HG03280 (cell line): ENCODE data around the gene TPMT.
"Not testable (repeated sequence)": the region's sequence is repeated elsewhere in the genome, so short reads cannot be mapped to it uniquely, and the experiment has no call there.

Experiments
- ATAC-seq: cut with Tn5 transposase; IDR thresholded peaks from one replicate; pipeline ENCODE4 v1.9.1; 2021; ENCODE audit warnings: mild to moderate bottlenecking, moderate library complexity; ENCODE audit not compliant: unreplicated experiment

TPMT gene

DNA sequence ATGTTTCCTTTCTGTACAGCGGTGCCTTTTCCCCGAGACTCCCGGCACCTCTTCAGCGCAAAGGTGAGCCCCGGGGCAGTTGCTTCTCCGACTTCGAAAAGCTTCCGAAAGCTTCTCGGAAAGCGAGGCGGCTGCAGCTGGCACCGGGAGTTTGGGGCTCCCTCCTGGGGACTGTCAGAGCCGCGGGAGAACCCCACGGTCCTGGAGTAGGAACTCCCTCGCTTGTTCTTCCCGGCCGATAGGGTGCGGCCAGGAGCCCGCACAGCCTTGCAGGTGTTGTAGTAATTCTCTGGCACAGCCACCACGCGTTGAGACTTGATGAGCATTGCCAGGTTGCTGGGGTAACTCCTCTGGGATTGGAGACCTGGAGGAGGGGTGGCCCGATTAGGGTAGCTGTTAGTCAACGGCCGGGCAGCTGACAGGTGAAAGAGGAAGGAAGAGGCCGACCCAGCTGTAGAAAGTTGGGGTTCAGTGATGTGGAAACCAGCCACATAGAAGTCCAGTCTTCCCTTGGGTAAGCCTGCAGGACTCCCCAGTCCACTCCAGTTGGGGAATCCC lies 1.1 kb upstream of the TPMT start:
- ATAC-seq, result peak; percentile 16

DNA sequence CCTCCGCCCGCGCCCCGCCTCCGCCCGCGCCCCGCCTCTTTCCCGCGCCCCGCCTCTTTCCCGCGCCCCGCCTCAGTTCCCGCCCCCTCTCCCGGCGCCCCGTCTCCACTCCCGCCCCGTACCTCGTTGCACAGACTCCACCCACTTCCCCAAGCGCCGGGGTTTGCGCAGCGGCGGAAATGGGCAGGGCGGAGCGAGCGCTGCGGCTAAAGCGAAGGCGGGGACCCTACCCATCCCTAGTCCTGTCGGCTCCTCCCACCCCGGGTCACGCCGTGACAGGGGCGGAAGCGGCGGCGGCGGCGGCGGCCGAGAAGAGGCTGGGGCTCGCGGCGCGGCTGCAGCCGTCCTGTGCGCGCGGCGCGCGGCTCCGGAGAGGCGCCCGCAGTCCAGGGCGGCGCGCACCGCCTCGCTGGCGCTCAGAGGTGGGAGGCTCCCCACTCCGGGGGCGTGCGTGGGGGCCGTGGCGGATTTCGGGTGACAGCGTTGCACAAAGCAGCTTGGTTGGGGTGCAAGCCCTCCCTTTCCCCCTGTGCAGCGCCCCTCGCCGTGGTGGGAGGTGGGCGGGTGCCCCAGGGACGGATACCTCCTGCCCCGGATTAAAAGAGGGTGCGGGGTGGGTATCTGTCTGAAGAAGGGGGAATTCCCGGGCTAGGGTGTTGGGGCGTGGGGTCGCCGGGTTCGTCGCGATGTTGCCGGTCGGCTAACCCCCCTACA lies 430 bp upstream of the TPMT start, which contains the start of gene KDM1B:
Gene KDM1B, plus strand, starts transcription at position 273 of the 714 bp plus-strand sequence. CDS start 4,474 bp downstream, outside the sequence.
- ATAC-seq, result peak; percentile 94

DNA sequence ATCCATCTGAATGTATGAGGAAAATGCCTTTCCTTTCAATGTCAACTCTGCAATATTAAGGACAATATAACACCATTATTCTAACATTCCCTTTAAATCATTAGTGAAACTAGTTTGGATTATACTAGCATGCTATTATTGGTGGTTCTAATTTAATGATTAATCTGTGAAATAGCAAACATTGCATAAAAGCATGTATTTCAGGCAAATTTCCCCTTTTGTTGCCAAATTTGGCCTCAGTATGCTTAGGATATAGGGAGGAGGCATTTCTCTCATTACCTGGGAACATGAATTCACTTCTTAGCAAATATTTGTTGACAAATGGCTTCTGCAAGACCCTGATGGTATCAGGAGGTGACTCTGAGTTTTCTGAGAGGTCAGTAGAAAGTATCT lies 1.6 kb downstream of the TPMT start:
- no peak for ATAC-seq

GRCh38 chr6:18151801-18152200 lies 3.1 kb downstream of the TPMT start:
- ATAC-seq, result no peak

- not testable (repeated sequence) for ATAC-seq
Observed at GRCh38 chr6:18151391-18151790, 3.5 kb downstream of the TPMT start.

- ATAC-seq, result no peak
Observed at GRCh38 chr6:18148304-18149025, 6.4 kb downstream of the TPMT start.

DNA sequence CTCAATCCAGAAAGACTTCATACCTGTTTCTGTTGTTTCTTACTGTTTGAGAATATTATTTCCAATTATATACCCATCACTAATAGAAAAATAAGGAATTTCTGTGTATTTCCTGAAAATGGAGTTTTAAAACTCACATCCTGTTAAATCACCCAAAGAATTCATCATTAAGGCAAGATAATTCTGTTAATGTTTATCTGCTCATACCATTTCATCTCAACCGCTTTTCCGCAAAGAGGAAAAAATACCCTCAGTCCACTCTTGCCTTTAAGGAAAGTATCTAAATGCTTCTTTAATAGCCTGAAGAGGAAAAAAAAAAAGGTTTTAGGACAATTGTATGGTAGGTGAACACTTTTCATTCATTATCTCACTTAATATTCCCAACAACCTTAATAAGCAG lies 7.3 kb downstream of the TPMT start:
- ATAC-seq, result no peak

DNA sequence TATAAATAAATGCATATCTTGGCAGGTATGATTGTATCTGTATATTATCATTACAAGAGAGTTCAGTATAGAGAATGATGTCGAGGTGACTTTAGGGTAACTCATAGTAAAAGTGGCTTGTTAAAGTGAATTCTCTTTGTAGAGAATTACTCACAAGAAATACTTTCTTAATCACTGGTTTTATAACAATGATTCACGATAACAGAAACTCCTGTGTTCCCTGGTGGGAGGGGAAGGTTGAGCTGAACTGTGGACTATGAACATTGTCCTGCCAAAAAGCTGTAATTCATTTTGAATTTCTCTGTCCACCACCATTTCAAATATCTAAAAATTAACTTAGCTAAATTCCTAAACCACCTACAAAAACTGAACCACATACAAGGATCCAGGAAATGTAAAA lies 7.7 kb downstream of the TPMT start:
- no peak for ATAC-seq

DNA sequence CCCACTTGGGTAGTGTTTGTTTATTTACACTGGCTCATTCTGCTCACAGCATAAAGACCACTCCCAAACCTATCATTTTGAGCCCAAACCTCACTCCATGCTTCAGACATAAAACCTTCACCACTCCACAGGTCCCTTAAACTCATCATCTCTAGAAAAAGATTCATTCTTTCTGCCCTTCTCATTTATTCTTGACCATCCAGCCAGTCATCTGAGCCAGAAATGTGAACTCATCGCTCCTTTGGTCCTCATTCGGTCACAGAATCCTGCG lies 12.4 kb downstream of the TPMT start:
- ATAC-seq, result no peak

DNA sequence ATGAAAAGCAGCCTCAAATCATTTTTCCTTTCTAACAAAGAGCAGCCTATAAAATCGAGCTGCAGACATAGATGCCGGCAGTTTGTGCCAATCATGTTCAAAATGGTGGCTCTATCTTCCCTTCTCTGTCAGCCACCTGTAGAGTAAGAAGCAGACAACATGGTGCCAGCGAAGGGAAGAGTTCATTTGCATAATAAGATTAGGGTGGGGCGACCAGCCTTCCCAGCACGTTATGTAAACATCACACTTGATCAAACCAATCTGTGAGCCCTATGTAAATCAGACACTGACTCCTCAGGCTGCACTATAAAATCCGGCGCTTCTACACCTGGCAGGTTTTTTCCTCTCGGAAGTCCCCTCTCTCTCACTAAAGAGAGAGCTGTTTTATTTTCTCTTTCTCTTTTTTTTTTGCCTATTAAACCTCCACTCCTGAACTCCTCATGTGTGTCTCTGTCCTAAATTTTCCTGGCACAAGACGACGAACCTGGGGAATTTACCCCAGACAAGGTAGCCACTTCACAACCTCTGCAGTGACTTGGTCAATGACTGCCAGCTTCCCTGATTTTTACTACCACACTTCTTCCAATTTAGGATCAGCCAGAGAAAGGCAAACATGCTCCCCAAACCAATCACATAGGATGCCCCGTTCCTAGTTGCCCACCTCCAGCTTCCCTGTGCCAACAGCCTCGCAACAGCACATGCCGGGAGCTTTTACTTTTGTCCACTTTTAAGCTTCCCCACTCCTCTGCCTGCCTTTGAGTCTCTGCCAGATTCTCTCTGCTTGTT lies 12.9 kb downstream of the TPMT start:
- no peak for ATAC-seq

DNA sequence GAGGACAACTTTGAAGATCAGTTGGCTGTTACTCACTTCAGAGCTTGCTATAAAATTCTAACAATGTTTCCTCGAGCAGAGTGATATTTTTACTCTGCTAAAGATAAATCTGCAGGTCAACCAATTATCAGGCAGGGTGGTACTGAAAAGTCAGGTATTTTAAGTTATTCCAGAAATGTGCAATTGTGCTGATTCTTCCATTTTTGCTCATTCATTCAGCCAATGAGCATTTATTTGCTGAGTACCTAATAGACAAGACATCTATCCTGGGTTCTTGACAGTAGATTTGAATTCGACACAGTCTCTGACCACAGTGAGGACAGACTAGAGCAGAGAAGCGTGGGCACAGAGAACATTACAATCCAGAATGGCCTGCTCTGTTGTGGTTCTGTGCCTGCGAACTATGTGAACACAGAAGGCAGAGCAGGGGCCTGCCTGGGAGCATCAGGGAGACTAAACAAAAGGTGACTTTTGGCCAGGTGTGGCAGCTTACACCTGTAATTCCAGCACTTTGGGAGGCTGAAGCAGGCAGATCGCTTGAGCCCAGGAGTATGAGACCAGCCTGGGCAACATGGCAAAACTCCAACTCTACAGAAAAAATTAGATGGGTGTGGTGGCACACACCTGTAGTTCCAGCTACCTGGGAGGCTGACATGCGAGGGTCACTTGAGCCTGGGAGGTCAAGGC lies 14.8 kb downstream of the TPMT start:
- ATAC-seq, result no peak

- no peak for ATAC-seq
Observed at GRCh38 chr6:18138906-18139305, 16.0 kb downstream of the TPMT start.

DNA sequence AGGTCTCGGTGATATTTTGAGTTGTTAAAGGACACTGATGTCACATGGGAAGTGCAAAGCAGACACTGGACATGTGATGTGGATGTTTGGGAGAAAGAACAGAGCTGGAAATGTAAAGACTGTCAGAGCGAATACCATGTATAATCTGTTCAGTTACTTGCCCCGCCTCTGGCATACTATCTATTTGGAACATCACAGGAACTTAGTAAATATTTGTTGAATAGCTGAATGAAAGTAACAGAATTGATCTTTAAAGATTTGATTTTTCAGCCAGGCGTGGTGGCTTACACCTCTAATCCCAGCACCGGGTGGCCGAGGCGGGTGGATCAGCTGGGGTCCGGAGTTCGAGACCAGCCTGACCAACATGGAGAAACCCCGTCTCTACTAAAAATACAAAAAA lies 18.6 kb downstream of the TPMT start:
- ATAC-seq, result no peak

- ATAC-seq, result no peak
Observed at GRCh38 chr6:18135171-18135570, 19.7 kb downstream of the TPMT start.

DNA sequence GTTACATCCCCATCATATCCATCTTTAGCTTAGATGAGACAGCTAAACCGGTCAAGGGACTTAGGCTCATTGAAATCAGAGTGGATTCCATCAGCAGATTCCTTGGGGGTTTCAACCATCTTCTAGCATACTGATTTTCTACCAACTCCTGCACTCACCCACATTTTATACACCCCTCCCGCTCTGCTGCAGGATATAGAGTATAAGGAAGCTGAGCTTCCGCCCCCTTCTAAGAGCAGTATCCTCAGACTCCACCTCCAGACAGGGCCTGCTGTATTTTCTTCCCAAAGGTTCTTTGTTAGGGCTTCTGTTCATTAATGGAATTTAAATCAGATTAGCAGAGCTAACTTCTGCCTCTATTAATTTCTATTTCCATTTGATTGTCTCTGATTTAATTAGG lies 22.5 kb downstream of the TPMT start:
- no peak for ATAC-seq

DNA sequence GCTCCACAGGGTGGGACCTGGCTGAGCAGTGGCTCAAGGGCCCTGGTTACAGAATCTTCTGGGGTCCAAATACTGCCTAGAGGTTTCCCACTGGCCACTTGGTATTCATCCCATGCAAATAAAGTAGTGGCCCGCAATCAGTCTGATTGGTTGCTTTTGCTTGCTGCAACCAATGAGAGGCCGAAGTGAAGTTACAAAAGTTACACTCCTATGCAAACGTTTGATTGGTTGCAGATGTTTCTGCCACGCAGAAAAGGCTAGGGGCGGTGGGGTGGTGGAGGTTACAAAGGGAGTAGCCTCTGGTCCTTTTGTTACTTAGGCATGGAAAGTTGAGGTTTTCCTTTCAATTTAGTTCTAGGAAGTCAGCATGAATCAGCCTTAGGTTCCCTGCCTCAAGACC lies 28.8 kb downstream of the TPMT start:
- ATAC-seq, result no peak

GRCh38 chr6:18122128-18123093 lies 32.5 kb downstream of the TPMT start, which contains the start of gene NHLRC1:
Gene NHLRC1 (minus strand): TSS chr6:18122677. CDS start chr6:18122606, 71 bp downstream.
- peak; percentile 98 for ATAC-seq

GRCh38 chr6:18121580-18122127 lies 33.2 kb downstream of the TPMT start:
- no peak for ATAC-seq

GRCh38 chr6:18119236-18119635 lies 35.6 kb downstream of the TPMT start:
- ATAC-seq, result no peak
